HG03575 (cell line): Measurements from ENCODE around the gene CNTNAP5.

Source experiments
- ATAC-seq: cut with Tn5 transposase; IDR thresholded peaks from one replicate; pipeline ENCODE4 v1.9.1; 2021; ENCODE audit not compliant: unreplicated experiment, insufficient number of reproducible peaks, low FRiP score; ENCODE audit errors: extremely low read depth

CNTNAP5 gene

GRCh38 chr2:124559236-124559635 lies 534.1 kb downstream of the CNTNAP5 start:
- no peak for ATAC-seq

DNA sequence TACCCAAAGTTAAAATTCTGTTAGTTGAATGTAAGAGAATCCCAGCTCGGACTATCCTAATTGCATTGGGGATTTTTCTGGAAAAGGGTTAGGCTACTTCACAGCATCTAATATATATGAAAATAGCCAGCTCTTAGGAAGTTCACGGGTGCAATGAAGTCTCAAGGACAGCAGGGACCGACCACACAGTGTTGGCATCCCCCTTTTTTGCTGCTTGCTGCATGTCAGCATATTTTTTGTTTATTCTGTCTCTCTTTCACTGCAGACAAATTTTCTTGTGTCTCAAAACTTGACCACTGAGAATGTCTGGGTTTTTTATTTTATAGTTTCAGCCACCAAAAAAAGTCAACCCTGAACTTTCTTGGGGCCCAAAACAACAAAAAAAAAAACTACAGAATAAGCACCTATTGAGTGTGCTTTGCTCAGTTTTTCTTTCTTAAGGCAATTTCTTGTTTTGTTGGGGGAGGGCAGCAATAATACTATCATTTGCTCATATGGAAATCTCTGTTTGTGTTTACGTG lies 535.6 kb downstream of the CNTNAP5 start:
- no peak for ATAC-seq

GRCh38 chr2:124561486-124561885 lies 536.4 kb downstream of the CNTNAP5 start:
- no peak for ATAC-seq

GRCh38 chr2:124563426-124563825 lies 538.3 kb downstream of the CNTNAP5 start:
- no peak for ATAC-seq

DNA sequence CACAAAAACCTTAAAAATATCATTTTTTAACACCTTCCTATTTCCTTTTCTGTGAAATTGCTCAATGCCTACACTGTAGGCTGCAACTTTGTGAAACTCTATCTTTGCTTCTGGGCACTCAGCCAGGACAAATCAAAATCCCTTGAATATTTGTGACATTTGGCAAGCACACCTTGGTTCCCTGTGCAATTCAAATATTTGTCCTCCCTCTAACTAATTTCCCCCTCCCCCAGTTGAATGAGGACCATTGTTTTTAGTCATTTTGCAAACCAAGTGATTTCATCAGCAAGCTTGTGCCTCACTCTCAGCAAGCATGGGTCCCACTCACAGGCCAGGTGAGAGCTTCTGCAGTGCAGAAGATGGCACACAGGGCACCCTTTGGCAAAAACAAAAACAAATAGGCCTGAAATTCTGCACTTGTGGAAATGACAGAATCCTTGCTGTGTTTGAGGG lies 541.5 kb downstream of the CNTNAP5 start:
- no peak for ATAC-seq

GRCh38 chr2:124570872-124571271 lies 545.8 kb downstream of the CNTNAP5 start:
- ATAC-seq = no peak

DNA sequence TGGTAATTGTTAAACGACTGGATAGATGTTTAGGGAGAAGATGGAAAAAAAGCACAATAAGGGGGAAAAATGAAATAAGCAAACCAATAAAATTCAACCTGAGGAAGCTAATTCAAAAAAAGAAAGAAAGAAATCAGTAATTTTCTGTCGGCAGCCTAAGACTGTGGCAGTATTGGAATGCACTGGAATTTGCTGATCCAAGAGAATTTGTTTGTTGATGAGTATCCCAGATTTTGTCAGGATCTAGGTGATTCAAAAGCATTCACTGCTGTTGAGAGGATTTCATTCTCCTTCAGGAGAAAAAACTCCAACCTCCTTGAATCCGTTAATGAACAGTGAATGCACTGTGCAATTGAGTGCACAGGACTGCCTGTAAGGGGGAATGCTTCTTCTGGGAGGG lies 546.7 kb downstream of the CNTNAP5 start:
- ATAC-seq = no peak

- no peak for ATAC-seq
Observed at GRCh38 chr2:124572934-124573634, 548.0 kb downstream of the CNTNAP5 start.

DNA sequence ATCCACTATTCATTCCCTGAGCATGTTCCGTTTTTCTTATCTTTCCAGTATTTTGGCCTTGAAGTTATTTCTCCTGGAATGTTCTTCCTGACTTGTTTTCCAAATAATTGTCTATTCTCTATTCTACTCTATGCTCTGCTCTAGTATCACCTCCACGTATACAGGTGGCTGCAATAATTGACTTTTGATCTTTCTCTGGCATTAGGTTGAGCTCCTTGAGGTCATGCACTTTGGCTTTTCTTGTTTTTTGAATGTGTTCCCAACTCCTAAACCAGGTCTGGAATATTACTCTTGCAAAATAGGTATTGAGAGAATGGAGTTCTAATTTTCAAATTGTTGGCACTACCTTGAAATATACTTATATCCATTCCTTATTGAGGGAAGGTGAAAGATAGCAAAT lies 550.4 kb downstream of the CNTNAP5 start:
- no peak for ATAC-seq

- ATAC-seq = no peak
Observed at GRCh38 chr2:124580263-124580662, 555.2 kb downstream of the CNTNAP5 start.

- no peak for ATAC-seq
Observed at GRCh38 chr2:124582387-124582786, 557.3 kb downstream of the CNTNAP5 start.

DNA sequence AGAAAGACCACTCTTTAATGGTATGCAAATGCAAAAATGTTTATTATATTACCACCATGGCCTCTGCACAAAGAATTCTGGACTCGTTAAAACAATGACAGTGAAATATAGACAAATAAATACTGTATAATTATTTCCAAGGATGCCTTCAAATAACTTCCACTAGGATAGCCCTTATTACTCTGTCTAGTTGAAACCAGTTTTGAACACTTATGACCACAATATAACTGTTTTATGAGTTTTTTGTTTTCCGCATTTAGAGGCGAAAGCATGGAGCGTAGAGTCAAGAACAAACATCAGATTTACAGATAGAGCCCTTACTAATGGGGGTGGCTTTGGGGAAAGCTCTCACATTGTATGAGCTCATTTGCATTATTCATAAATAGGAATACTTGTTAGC lies 559.5 kb downstream of the CNTNAP5 start:
- ATAC-seq = no peak

GRCh38 chr2:124585277-124585676 lies 560.2 kb downstream of the CNTNAP5 start:
- no peak for ATAC-seq

GRCh38 chr2:124586210-124586609 lies 561.1 kb downstream of the CNTNAP5 start:
- no peak for ATAC-seq

- no peak for ATAC-seq
Observed at GRCh38 chr2:124586835-124587234, 561.7 kb downstream of the CNTNAP5 start.

DNA sequence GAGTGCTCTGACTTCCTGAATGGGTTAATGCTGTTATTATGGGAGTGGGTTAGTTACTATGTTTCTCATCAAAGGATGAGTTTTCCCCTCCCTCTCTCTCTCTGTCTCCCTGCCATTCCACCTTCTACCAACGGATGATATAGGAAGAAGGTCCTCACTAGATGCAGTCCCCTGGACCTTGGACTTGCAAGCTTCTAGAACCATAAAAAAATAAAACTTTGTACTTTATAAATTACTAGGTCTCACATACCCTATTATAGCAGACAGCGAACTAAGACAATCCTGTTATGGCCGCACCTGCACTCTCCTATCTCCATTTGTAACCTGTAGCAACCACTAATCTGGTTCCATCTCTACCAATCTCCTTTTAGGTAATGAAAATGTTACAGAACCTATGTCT lies 564.9 kb downstream of the CNTNAP5 start:
- no peak for ATAC-seq

DNA sequence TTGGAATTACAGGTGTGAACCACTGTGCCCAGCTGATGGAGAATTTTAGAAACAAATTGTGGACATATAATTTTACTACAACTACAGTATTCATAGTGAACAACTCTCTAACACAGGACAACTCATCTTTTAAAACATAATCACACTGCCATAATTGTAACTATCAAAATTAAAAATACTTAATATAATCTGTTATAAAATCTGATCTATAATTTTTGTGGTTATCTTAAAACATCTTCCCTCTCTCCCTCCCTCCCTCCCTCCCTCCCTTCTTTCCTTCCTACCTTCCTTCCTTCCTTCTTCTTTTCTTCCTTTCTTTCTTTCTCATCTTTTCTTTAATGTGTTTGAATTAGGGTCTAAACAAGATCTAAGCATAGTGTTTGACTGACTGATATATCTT lies 577.7 kb downstream of the CNTNAP5 start:
- ATAC-seq = no peak

DNA sequence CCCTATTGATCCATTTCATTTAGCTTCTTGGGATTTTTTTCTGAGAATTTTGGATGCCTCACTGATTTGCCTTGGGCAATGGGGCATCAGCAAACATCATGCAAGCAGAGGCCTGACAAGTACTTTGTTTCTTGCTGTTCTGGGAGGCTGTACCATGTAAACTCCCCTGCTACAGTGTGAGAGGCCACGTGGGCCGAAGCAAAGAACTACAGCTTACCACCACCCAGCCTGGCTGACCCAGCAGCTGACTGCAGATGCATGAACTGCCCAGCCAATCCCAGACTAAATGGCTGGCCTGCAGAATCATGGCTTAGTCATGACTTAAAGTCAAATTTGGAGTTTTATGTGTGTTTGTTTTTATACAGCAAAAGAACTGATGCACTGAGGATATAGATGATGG lies 579.9 kb downstream of the CNTNAP5 start:
- ATAC-seq = no peak

DNA sequence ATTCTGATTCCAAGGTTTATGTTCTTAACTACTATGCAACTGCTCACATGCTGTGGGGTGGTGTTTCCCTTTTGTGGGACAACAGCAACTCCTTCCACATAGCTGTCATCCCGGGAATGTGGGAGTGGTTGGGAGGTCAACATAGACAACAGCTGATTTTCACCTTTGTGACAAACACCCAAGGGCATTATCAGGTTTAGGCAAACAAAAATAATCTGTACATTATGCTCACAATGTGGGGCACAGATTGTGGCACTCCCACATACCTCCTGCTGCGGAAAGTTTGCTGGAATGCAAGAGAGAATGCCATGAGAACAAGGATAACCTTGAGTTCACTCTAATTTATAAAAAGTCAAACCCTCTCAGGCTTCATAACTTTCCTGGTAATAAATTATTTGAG lies 582.6 kb downstream of the CNTNAP5 start:
- no peak for ATAC-seq

- no peak for ATAC-seq
Observed at GRCh38 chr2:124609667-124610066, 584.6 kb downstream of the CNTNAP5 start.

DNA sequence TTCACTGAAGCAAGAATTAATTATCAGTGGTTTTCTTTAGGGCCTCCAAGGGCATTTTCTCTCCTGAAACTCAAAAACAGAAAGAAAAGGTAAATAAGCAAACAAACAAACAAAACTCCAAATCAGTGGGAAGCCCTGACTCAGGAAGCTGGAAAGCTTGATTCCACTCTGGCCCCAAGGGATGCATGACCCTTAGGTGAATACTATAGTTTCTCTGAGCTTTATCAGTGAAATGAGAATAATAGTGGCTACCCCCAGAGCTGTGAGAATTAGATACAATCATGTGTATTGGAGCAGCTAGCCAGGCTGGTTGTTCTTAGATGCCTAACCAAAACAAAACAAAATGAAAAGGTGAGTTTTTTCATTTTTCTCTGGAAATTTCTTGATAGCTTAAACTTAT lies 585.1 kb downstream of the CNTNAP5 start:
- no peak for ATAC-seq
